GM19452 (cell line): Measurements from ENCODE around the gene EPB41L1.

Experiments
- ATAC-seq: cut with Tn5 transposase; IDR thresholded peaks from one replicate; pipeline ENCODE4 v1.9.1; 2021; ENCODE audit not compliant: unreplicated experiment

EPB41L1 gene

DNA sequence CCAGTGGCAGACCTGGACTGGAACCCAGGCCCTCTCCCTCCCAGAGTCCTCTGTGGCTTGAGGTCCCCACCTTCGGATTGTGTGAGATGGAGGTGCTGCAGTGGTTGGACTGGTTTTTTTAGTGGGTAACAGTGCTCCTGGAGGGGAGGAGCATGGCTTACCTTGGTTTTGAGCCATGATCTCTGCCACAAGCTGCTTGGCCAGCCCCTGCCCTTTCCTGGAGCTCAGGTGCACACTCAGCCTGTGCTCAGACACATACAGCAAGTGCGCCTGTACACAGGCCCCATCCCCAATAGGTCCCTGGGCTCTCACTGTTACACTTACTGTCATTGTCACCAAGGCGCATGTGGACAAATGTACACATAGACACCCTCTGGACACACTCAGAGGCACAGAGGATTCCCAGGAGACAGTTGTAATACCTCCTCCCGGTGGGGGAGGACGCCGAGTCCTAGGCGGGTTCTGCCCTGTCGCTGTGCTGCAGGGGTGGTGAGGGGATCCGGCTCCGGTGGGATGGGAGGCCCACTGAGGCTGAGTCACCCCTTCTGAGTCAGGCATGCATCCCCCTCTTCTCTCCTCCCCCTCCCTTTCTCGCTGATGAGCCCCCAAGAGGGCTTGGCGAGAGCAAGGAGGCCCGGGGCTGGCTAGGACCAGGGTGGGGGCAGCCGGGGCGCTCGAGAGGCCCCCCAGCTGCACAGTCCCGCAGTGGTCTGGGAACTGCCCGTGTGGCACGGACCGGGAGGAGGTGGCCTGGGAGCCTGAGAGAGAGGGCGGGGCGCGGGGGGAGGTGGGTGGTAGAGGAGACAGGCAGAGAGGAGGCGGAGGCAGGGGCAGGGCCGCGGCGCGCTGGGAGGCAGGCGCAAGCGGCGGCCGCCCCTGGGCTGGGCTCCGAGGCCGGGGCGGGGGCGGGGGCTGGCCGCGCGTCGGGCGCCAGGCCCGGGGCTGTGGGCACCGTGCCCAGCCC is 522 bp upstream of the EPB41L1 start:
- no peak for ATAC-seq

DNA sequence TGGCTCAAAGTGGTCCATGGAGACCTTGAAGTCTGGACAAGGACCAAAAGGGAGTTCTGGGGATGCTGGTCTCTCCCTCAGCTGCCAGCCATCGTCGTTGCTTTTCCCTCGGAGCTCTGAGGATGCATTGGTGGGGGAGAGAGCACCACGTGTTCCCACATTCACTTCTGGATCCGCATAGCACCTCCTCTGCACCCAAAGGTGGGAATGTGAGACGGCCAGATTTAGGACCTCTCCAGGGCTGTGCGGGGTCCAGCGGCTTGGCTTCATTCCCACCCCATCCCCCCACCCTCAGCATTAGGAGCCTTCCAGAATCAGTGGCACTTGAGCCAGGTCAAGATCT is 1.1 kb downstream of the EPB41L1 start:
- ATAC-seq = no peak

- no peak for ATAC-seq
Observed at GRCh38 chr20:36155991-36156390, 1.5 kb downstream of the EPB41L1 start.

DNA sequence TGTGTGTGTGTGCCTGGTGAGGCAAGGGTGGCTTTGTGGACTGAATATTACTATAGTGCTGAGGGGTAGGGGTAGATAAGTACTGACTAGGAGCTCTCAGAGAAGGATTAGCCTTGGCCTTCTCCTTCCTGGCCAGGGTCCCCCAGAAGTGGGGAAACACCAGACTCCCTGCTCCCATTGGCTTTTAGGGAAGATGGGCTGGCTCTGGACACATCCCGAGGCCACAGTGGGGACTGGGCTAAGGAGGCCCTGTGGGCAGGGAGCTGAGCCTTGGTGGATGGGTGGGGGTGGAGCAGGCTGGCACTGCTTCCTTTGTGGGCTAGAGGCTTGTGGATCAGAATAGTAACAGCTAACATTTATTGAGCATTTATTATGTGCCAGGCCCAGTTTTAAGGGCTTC is 3.1 kb downstream of the EPB41L1 start:
- ATAC-seq = no peak

DNA sequence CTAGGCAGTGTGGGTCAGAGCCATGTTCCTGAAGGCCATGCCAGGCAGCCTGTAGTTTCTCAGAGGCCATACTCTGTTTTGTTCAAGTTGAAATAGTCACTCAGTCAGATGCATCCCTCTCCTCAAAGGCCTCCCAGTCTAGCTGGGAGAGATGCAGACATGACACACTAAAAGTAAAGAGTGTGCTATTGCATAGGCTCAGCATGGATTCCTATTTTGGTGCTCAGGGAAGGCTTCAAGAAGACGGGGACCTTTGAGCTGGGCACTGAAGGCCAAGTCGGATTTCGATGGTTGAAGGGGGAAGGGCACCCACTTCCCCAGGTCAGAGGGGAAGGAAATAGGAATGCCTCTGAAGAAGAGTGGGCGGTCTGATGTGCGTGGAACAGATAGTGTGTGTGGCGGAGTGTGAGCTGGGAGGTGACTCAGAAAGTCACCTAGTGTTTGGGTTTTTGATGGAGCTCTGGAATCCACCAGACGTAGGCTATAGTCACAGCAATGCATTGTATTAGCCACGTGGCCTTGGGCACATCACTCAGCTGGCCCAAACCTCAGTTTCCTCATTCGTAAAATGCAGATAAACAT is 3.7 kb downstream of the EPB41L1 start:
- no peak for ATAC-seq

DNA sequence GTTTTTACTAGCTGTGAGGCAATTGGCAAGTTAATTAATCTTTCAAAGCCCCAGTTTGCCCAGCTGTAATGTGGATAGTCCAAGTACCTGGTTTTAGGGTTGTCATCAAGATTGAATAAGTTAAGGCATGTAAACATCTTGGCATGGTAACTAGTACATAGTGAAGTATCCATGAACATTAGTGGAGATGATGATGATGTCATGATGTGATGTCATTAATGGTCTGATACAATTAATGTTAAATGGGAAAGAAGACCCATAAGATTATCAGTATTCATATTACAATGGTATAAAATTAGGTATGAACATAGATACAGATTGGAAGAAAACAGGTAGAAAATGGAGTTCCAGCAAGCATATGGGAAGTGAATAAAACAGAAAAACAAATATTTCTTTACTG is 5.3 kb downstream of the EPB41L1 start:
- no peak for ATAC-seq

DNA sequence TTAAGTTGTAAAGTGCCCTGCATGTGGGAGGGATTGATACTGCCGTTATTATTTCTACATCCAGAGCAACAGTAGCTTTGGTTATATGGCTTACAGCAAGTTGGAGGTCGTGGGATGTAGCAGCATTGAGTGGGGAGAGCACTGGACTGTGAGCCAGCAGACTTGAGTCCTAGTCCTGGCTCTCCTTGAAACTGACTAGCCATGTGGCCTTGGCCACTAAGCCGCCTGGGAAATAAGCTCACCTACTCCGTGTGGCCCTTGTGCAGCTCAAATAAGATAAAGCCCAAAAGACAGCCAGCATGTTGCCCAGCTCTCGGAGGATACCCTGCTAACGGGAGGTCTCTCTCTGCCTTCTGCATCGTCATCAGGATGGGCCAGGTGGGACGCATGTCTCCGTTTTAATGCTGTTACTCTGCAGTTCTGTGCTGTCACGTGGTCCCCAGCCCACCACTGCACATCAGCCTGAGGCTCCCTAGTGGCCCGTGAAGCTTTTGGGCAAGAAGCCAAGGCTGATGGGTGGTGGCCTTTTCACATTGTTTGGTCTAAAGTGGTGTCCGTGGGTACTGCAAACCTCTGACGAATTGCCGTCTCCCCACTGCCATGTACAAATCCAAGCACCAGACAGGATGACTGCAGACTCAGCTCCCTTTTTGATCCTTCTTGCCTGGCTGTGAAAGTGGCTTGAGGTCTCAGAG is 7.9 kb downstream of the EPB41L1 start:
- no peak for ATAC-seq

DNA sequence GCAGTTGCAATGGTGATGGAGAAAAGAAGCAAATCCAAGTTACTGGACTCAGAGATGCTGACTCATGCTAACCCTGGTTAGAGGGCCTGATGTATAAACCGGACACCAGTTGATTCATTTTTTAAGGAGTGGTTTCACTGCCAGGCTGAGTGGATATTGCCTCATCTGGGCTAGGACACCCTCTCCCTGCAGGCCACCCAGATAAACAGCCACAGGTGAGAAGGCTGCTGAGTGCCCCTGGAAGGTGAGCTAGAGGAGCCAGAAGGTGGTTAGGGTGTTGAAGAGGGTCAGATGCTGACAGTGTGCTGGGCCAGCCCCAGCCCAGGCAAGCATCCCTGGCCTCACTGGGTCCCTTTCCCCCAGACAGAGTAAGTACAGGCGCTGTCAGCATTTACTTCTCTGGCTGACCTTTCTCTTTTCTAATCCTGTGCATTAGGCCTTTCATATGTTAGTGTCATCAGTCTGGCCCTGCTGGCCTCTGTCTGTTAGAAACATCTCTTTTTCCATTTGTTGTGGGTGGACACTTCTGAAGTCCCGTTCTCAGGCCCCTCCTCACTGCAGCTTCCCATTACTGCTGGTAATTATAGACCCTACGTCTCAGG is 13.5 kb downstream of the EPB41L1 start:
- no peak for ATAC-seq

- ATAC-seq = no peak
Observed at GRCh38 chr20:36170542-36171215, 16.1 kb downstream of the EPB41L1 start.

- no peak for ATAC-seq
Observed at GRCh38 chr20:36173451-36173933, 19.0 kb downstream of the EPB41L1 start.

GRCh38 chr20:36175016-36175415 is 20.5 kb downstream of the EPB41L1 start:
- ATAC-seq = no peak

DNA sequence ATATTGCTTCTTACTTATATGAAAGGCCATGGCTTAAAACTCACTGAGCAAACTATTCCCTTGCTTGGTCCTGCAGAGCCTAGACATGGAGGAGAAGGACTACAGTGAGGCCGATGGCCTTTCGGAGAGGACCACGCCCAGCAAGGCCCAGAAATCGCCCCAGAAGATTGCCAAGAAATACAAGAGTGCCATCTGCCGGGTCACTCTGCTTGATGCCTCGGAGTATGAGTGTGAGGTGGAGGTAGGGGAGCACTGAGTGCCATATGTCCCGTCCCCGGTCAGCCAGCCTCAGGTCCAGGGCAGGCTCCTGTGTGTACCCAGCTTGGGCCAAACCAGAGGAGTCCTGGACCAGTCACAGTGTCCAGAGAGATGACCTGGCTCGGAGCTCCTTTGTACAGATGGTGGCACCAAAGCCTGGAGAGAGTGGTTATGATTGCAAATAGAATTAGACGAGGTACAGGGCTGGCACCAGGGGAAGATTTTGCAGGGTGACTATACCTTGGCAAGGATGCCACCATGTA is 21.0 kb downstream of the EPB41L1 start:
- ATAC-seq = no peak

- no peak for ATAC-seq
Observed at GRCh38 chr20:36177716-36178115, 23.2 kb downstream of the EPB41L1 start.

GRCh38 chr20:36179170-36179945 is 24.8 kb downstream of the EPB41L1 start:
- no peak for ATAC-seq

DNA sequence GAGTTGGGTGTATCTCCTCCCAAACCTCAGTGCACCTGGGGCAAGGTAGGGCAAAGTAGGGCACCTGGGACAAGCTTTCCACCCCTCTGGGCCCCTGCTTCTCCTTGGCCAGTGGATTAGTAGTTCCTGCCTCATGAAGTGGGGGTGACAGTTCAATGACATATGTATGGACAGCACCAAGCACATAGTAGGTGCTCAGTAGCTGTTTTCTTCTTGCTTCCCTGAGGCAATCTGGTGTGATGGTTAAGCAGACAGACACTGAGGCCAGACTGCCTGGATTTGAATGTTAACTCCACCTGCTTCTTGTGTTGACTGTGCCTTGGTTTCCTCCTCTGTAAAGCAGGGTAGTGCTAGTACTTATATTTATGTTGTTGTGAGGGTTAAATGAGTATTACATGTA is 25.8 kb downstream of the EPB41L1 start:
- no peak for ATAC-seq

DNA sequence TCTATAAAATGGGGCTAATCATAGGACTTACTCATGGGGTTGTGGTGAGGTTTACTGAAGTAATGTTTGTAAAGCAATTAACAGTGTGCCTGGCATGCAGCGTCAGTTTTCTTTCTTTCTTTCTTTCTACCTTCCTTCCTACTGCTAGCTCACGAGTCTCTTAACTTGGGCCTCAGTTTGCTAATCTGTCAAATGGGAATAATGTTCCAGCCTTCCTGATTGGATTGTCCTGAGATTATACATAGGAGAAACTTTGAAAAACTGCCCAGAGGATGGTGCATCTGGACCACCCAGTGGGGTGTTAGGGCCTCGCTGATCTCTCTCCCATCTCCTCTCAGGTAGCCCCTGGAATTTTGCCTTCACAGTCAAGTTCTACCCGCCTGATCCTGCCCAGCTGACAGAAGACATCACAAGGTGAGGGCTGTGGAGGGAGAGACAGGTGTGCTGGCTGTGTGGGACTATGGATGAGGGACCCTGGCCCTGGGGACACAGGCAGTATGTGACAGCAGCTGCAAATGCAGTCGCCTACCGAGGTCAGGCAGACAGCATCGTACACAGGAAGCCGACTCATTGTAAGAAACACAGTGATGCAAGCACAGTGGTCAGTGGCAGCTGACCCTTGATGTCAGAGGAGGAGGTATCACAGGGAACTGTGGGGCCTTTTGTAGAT is 27.5 kb downstream of the EPB41L1 start:
- ATAC-seq = no peak

DNA sequence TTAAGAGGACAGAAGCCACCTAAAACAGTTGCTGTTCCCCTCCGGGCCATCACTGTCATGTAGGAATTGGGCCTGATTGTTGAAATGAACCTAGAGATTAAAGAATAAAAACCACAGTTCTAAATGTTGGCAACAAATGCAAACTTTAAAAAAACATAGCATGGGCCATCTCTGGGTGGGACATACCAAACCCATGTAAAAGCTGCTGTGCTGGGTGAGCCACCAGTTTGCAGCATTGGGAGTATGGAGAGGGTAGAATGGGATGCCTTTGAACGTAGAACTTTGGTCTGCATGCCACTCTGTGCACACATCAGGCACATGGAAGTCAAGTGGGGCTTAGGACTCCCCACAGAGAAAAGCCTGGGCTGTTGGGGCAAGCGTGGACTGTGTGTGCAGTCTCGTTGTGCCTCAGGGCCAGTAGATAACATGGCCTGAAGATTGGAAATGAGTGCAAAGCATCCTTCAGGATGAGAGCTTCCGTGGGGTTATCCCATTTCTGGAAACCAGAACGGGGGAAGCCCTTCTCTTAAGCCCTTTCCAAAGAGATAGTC is 28.1 kb downstream of the EPB41L1 start:
- no peak for ATAC-seq

- ATAC-seq = no peak
Observed at GRCh38 chr20:36183155-36183944, 28.8 kb downstream of the EPB41L1 start.
